Skeletal muscle satellite cell (primary cell): Measurements from ENCODE around the gene ALOX12B. TPM values are rescaled to one million over a fixed set of nuclear protein-coding genes. Genes with fewer than 3 reads are reported as not detected.
"Not testable (repeated sequence)": the region's sequence is repeated elsewhere in the genome, so short reads cannot be mapped to it uniquely, and the experiment has no call there.

Experiments
- H3K27me3 ChIP-seq: 2 replicates; pipeline ENCODE4 v1.7.0; 2013; ENCODE audit warnings: low read length; ENCODE audit not compliant: control insufficient read depth, insufficient read depth
- H3K36me3 ChIP-seq: 2 replicates; pipeline ENCODE4 v1.7.0; 2013; ENCODE audit warnings: mild to moderate bottlenecking, control low read depth, low read length; ENCODE audit not compliant: insufficient read depth
- H3K4me1 ChIP-seq: 2 replicates; pipeline ENCODE4 v1.7.0; 2013; ENCODE audit warnings: low read length; ENCODE audit not compliant: control insufficient read depth, insufficient read depth
- H3K4me2 ChIP-seq: 2 replicates; pipeline ENCODE4 v1.7.0; 2013; ENCODE audit warnings: mild to moderate bottlenecking, low read length
- H3K4me3 ChIP-seq: 2 replicates; pipeline ENCODE4 v1.7.0; 2013; ENCODE audit warnings: low read length
- H3K9ac ChIP-seq: 2 replicates; pipeline ENCODE4 v1.7.0; 2013; ENCODE audit warnings: mild to moderate bottlenecking, low read depth, low read length, moderate library complexity
- H3K9me3 ChIP-seq: replicated peaks from 2 replicates; pipeline ENCODE4 v1.7.0; 2013; ENCODE audit warnings: mild to moderate bottlenecking, control low read depth, low read length
- small RNA-seq: library from RNA; depleted of rRNA; stranded (forward); fragments of <200 nt; gene quantifications from one replicate; pipeline ENCODE3, GENCODE V24; 2012

ALOX12B gene

DNA sequence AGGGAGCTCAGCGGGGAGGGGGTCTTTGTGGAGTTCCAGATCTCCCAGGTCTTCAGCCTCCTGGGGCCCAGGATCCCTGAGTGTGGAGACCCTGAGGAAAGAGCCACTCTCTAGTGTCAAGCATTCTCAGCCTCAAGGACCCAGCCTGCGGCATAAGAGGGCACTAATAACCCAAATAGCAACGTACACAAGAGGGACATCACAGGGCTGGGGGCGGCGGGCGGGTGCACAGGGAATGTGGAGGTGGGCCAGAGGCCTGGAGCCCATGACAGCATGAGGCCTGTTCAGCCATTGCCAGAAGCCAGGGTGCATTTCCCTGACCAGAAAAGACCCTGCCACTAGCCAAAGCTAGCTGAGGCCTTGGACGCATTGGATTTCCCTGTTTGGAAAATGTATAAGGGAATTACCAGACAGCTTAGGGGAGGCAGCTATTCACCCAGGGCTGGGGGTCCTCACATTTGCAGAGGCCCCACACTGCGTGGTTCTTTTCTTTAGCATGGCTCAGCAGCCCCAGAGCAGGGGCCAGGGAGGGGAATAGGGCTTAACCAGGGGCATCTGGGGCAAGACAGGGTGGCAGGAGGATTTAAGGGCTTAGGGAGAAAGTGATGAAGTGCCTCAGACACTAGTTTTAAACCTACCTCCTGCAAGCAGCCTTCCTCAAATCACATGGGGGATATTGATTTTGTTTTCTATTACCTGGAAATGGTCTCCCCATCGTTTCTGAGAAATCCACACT, 62.2 kb downstream of the ALOX12B start:
- H3K4me1 ChIP-seq: peaks cover 5% of the 10 kb centered on the region
- H3K4me2 ChIP-seq: no peak overlapping the region
- H3K27me3 ChIP-seq: peaks cover 37% of the 10 kb centered on the region
- no peak overlapping the region for H3K9ac ChIP-seq
- no peak overlapping the region for H3K4me3 ChIP-seq
- H3K9me3 ChIP-seq: no peaks in the 10 kb centered on the region
- no peaks in the 10 kb centered on the region for H3K36me3 ChIP-seq

DNA sequence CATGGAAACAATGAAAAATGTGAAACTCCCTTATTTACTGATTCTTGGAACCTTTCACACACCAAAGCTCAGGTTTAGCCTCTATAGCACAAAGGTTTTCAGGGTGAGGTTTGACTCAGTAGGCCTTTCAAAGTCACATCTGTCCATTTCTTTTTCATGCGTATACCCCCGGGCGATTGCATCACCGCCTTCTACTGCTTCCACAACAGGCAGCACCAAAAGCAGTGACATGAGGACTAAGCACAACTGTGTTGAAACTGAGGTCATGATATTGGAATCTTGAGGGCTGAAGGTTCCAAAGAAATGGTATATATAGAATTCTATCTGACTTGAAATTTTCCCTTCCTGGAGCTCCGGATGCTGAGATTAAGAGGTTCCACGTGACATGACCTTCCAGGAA, 63.4 kb downstream of the ALOX12B start:
- not testable (repeated sequence) for H3K9me3 ChIP-seq, H3K4me3 ChIP-seq, H3K9ac ChIP-seq, H3K4me2 ChIP-seq, H3K36me3 ChIP-seq
- Histone ChIP-seq H3K4me1 (peaks cover 15% of the 10 kb centered on the region), H3K27me3 (peaks cover 33% of the 10 kb centered on the region)

Small RNA genes within 50 kb of the gene (small RNA-seq; reads per million reads assigned to genes)
- not detected for gene MIR4314
